ENCODE measurements around the gene SCRN2.

Gene SCRN2

GRCh38 chr17:47840742-47841487 is at the start of gene SCRN2:
TSS of gene SCRN2 (minus strand) at chr17:47841273. CDS start at chr17:47840843, 430 bp downstream.
- DNase-seq, result peak; percentile 50

- peak; percentile 62 for DNase-seq
Observed at GRCh38 chr17:47889734-47890529, 48.9 kb upstream of the SCRN2 start.

GRCh38 chr17:47888293-47888692 is 47.2 kb upstream of the SCRN2 start:
- no peak for DNase-seq

GRCh38 chr17:47884905-47885730 is 44.0 kb upstream of the SCRN2 start:
- DNase-seq, result no peak

GRCh38 chr17:47884427-47884740 is 43.3 kb upstream of the SCRN2 start:
- DNase-seq, result no peak

GRCh38 chr17:47883589-47884426 is 42.7 kb upstream of the SCRN2 start:
- DNase-seq, result no peak

- DNase-seq, result no peak
Observed at GRCh38 chr17:47882695-47883588, 41.9 kb upstream of the SCRN2 start.

- DNase-seq, result no peak
Observed at GRCh38 chr17:47882247-47882646, 41.2 kb upstream of the SCRN2 start.

- no peak for DNase-seq
Observed at GRCh38 chr17:47879776-47880454, 38.8 kb upstream of the SCRN2 start.

- DNase-seq, result no peak
Observed at GRCh38 chr17:47879028-47879585, 38.0 kb upstream of the SCRN2 start.

- no peak for DNase-seq
Observed at GRCh38 chr17:47878203-47879027, 37.3 kb upstream of the SCRN2 start.

GRCh38 chr17:47877368-47878034 is 36.4 kb upstream of the SCRN2 start:
- DNase-seq, result no peak

- no peak for DNase-seq
Observed at GRCh38 chr17:47875011-47875985, 34.2 kb upstream of the SCRN2 start.

- no peak for DNase-seq
Observed at GRCh38 chr17:47873200-47874090, 32.4 kb upstream of the SCRN2 start.

GRCh38 chr17:47872651-47873161 is 31.6 kb upstream of the SCRN2 start:
- no peak for DNase-seq

- no peak for DNase-seq
Observed at GRCh38 chr17:47872019-47872650, 31.1 kb upstream of the SCRN2 start.

Data from NCI-H1048 (cell line).